Endodermal cell (in vitro differentiated cells): ENCODE data around the gene PC. TPM values are rescaled to one million over a fixed set of nuclear protein-coding genes. Genes with fewer than 3 reads are reported as not detected.

ENCODE experiments used
- DNase-seq: peaks from one replicate; pipeline ENCODE4 v3.0.0-alpha.2; 2017
- H3K27ac ChIP-seq: 2 replicates; pipeline ENCODE4 v1.5.1; 2013; ENCODE audit warnings: mild to moderate bottlenecking, low read depth, low read length, moderate library complexity
- H3K27me3 ChIP-seq: 2 replicates; pipeline ENCODE4 v1.6.1; 2013; ENCODE audit warnings: mild to moderate bottlenecking, low read length, moderate library complexity; ENCODE audit not compliant: insufficient read depth, control insufficient read depth, poor library complexity, severe bottlenecking
- H3K36me3 ChIP-seq: 2 replicates; pipeline ENCODE4 v1.7.0; 2013; ENCODE audit warnings: mild to moderate bottlenecking, low read length, moderate library complexity; ENCODE audit not compliant: control insufficient read depth, insufficient read depth
- H3K4me1 ChIP-seq: one replicate; pipeline ENCODE4 v1.7.0; 2013; ENCODE audit warnings: low read length; ENCODE audit not compliant: control insufficient read depth, insufficient read depth
- H3K4me3 ChIP-seq: 2 replicates; pipeline ENCODE4 v1.5.1; 2013; ENCODE audit warnings: mild to moderate bottlenecking, low read length, moderate library complexity
- H3K9ac ChIP-seq: 2 replicates; pipeline ENCODE4 v1.6.1; 2013; ENCODE audit warnings: mild to moderate bottlenecking, low read length, moderate library complexity; ENCODE audit not compliant: poor library complexity, severe bottlenecking; ENCODE audit errors: extremely low read depth
- H3K9me3 ChIP-seq: 2 replicates; pipeline ENCODE4 v1.6.1; 2013; ENCODE audit warnings: mild to moderate bottlenecking, low read length, moderate library complexity; ENCODE audit not compliant: control insufficient read depth
- H3K27ac Mint-ChIP-seq: 2 replicates; pipeline ENCODE4 v1.8.0; 2020; ENCODE audit warnings: mixed read lengths
- H3K27me3 Mint-ChIP-seq: 2 replicates; pipeline ENCODE4 v1.8.0; 2021; ENCODE audit warnings: mild to moderate bottlenecking, mixed read lengths; ENCODE audit not compliant: insufficient read depth
- H3K36me3 Mint-ChIP-seq: 2 replicates; pipeline ENCODE4 v1.8.0; 2020; ENCODE audit warnings: low read depth, mixed read lengths
- H3K4me1 Mint-ChIP-seq: 2 replicates; pipeline ENCODE4 v1.8.0; 2020; ENCODE audit warnings: mixed read lengths
- H3K4me3 Mint-ChIP-seq: 2 replicates; pipeline ENCODE4 v1.8.0; 2020; ENCODE audit warnings: mild to moderate bottlenecking, moderate library complexity, mixed read lengths
- H3K9me3 Mint-ChIP-seq: 2 replicates; pipeline ENCODE4 v1.8.0; 2020; ENCODE audit warnings: mild to moderate bottlenecking, mixed read lengths
- WGBS, 2 experiments: methylation state at CpG; one replicate each; pipeline versions ENCODE4 v1.1.5 to v1.1.7; 2013; ENCODE audit warnings: missing lambda C conversion rate in 2 of 2, mixed read lengths in 1 of 2; ENCODE audit not compliant: insufficient coverage in 1 of 2, insufficient read length in 1 of 2; 5-methylcytosine and 5-hydroxymethylcytosine counted together
- total RNA-seq, 2 donors: library from RNA; stranded (reverse); fragmentation: NEBNext Ultra II Directional in 1 of 2; extraction: Animal tissue kit (Norgen Biotek cat#: 25700) in 1 of 2; gene quantifications; 2 replicates in 1 of 2; 3 replicates in 1 of 2; pipeline ENCODE4 v1.2.1, GENCODE V29; 2021
- TF ChIP-seq, protein P1 (sequence below): fragments of 200-600 bp; sonication (generic); conservative IDR thresholded peaks from 2 replicates; pipeline ENCODE4 v1.5.0; 2021; ENCODE audit warnings: antibody characterized with exemption, mild to moderate bottlenecking

PC gene
- total RNA-seq, 2 donors from 2014 or later = 21.9 to 24.4 TPM

DNA sequence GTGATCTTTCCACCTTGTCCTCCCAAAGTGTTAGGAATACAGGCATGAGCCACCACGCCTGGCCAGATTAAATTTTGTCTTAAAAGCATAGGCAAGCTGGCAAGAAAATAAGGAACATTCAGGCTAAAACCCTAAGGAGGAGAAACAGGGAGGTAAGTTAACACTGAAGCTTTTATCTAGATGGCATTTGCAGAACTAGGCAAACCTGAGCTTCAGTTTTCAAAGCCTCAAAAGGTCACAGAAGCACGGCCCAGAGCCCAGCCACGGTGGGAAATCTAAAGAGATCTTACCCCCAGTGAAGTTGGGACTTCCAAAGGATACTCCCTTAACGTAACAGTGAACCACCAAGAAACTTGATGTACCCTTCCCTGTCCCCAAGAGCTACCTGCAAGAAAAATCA is 28.4 kb downstream of the PC start:
- H3K9me3 ChIP-seq = peaks cover 6% of the 10 kb centered on the region
- H3K4me1 ChIP-seq = no peaks in the 10 kb centered on the region
- Mint-ChIP-seq H3K9me3 (peaks cover 13% of the 10 kb centered on the region), H3K4me3 (no peak overlapping the region), H3K27me3 (no peaks in the 10 kb centered on the region), H3K4me1 (peaks cover 4% of the 10 kb centered on the region), H3K36me3 (peaks cover 14% of the 10 kb centered on the region), H3K27ac (no peak overlapping the region)
- H3K4me3 ChIP-seq = no peak overlapping the region
- H3K27ac ChIP-seq = no peak overlapping the region
- no peak overlapping the region for H3K9ac ChIP-seq
- 74 to 84% methylated on average over 3 to 4 of the region's 4 CpGs for WGBS, 2 experiments
- no peak for DNase-seq
- TF ChIP-seq, protein P1, sequence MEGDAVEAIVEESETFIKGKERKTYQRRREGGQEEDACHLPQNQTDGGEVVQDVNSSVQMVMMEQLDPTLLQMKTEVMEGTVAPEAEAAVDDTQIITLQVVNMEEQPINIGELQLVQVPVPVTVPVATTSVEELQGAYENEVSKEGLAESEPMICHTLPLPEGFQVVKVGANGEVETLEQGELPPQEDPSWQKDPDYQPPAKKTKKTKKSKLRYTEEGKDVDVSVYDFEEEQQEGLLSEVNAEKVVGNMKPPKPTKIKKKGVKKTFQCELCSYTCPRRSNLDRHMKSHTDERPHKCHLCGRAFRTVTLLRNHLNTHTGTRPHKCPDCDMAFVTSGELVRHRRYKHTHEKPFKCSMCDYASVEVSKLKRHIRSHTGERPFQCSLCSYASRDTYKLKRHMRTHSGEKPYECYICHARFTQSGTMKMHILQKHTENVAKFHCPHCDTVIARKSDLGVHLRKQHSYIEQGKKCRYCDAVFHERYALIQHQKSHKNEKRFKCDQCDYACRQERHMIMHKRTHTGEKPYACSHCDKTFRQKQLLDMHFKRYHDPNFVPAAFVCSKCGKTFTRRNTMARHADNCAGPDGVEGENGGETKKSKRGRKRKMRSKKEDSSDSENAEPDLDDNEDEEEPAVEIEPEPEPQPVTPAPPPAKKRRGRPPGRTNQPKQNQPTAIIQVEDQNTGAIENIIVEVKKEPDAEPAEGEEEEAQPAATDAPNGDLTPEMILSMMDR = no peak
- H3K36me3 ChIP-seq = no peaks in the 10 kb centered on the region
- H3K27me3 ChIP-seq = no peaks in the 10 kb centered on the region

DNA sequence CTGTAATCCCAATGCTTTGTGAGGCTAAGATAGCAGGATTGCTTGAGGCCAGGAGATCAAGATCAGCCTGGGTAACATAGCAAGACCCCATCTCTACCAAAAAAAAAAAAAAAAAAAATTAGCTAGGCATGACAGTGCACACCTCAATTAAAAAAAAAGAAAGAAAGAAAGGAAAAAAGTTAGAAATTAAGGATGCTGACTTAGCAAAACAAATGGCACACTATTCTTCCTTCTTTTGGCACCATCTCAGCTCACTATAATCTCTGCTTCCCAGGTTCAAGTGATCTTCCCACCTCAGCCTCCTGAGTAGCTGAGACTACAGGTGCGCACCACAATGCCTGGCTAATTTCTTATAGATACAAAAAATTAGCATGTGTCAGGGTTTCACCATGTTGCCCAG is 33.9 kb downstream of the PC start:
- no peaks in the 10 kb centered on the region for H3K27me3 ChIP-seq
- H3K4me3 Mint-ChIP-seq = no peak overlapping the region
- 82 to 93% methylated on average over 1 of the region's 1 CpG for WGBS, 2 experiments
- H3K4me1 Mint-ChIP-seq = no peaks in the 10 kb centered on the region
- H3K36me3 Mint-ChIP-seq = peaks cover 22% of the 10 kb centered on the region
- H3K27ac ChIP-seq = no peak overlapping the region
- H3K27ac Mint-ChIP-seq = no peak overlapping the region
- peaks cover 26% of the 10 kb centered on the region for H3K9me3 Mint-ChIP-seq
- H3K36me3 ChIP-seq = no peaks in the 10 kb centered on the region
- no peak overlapping the region for H3K4me3 ChIP-seq
- DNase-seq = no peak
- no peak overlapping the region for H3K9ac ChIP-seq
- H3K4me1 ChIP-seq = no peaks in the 10 kb centered on the region
- H3K9me3 ChIP-seq = peaks cover 10% of the 10 kb centered on the region
- TF ChIP-seq, protein P1 = no peak
- H3K27me3 Mint-ChIP-seq = no peaks in the 10 kb centered on the region

DNA sequence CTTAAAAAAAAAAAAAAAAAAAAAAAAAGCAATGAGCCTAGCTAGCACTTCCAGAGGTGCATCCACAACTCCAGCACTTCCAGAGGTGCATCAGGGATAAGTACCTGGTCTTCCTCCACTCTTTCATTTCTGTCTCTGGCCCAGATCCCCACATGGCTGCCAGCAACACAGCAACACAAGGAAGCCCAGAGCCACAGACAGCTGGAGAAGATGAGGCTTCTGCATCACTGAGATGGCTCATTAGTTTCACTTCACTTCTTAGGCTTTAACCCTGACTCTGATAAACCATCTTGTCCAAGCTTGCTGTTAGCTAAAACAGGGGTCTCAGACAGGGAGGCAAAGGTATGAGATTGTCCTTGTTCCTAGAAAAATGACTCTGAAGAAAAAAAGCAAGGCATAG is 35.6 kb downstream of the PC start:
- H3K4me1 Mint-ChIP-seq = no peaks in the 10 kb centered on the region
- no peaks in the 10 kb centered on the region for H3K27me3 Mint-ChIP-seq
- peaks cover 20% of the 10 kb centered on the region for H3K36me3 Mint-ChIP-seq
- TF ChIP-seq, protein P1 = no peak
- H3K9me3 ChIP-seq = peaks cover 10% of the 10 kb centered on the region
- H3K4me1 ChIP-seq = no peaks in the 10 kb centered on the region
- no peaks in the 10 kb centered on the region for H3K36me3 ChIP-seq
- H3K4me3 Mint-ChIP-seq = no peak overlapping the region
- H3K9ac ChIP-seq = no peak overlapping the region
- peaks cover 26% of the 10 kb centered on the region for H3K9me3 Mint-ChIP-seq
- H3K27ac ChIP-seq = no peak overlapping the region
- no peak overlapping the region for H3K4me3 ChIP-seq
- H3K27ac Mint-ChIP-seq = no peak overlapping the region
- no peaks in the 10 kb centered on the region for H3K27me3 ChIP-seq
- no peak for DNase-seq
